NCI-H2196 (cell line): ENCODE data around the gene TPRKB.
"Not testable (repeated sequence)": the region's sequence is repeated elsewhere in the genome, so short reads cannot be mapped to it uniquely, and the experiment has no call there.

Experiments used
- DNase-seq: peaks from one replicate; lab custom pipeline; 2025; ENCODE audit not compliant: unreplicated experiment; lab: John Stamatoyannopoulos, UW

Gene TPRKB

GRCh38 chr2:73740767-73741166 lies 3.6 kb upstream of the TPRKB start:
- no peak for DNase-seq

- no peak for DNase-seq
Measured at GRCh38 chr2:73739101-73739500, 2.0 kb upstream of the TPRKB start.

GRCh38 chr2:73736378-73736777 lies 767 bp downstream of the TPRKB start:
- no peak for DNase-seq

- no peak for DNase-seq
Measured at GRCh38 chr2:73730810-73731209, 6.3 kb downstream of the TPRKB start.

GRCh38 chr2:73728711-73729110 lies 8.4 kb downstream of the TPRKB start:
- no peak for DNase-seq

- DNase-seq, result no peak
Measured at GRCh38 chr2:73728043-73728442, 9.1 kb downstream of the TPRKB start.

GRCh38 chr2:73726657-73727056 lies 10.5 kb downstream of the TPRKB start:
- not testable (repeated sequence) for DNase-seq

GRCh38 chr2:73718851-73719621 lies 18.1 kb downstream of the TPRKB start:
- DNase-seq, result no peak

- DNase-seq, result no peak
Measured at GRCh38 chr2:73718421-73718820, 18.7 kb downstream of the TPRKB start.

- DNase-seq, result not testable (repeated sequence)
Measured at GRCh38 chr2:73717695-73718094, 19.4 kb downstream of the TPRKB start.

GRCh38 chr2:73717251-73717606 lies 19.9 kb downstream of the TPRKB start:
- DNase-seq, result no peak

GRCh38 chr2:73716543-73717250 lies 20.4 kb downstream of the TPRKB start:
- no peak for DNase-seq

GRCh38 chr2:73714091-73714490 lies 23.1 kb downstream of the TPRKB start:
- no peak for DNase-seq

GRCh38 chr2:73708527-73708926 lies 28.6 kb downstream of the TPRKB start:
- no peak for DNase-seq

GRCh38 chr2:73707636-73708035 lies 29.5 kb downstream of the TPRKB start:
- no peak for DNase-seq

GRCh38 chr2:73707058-73707457 lies 30.1 kb downstream of the TPRKB start:
- no peak for DNase-seq

GRCh38 chr2:73705091-73705490 lies 32.1 kb downstream of the TPRKB start:
- DNase-seq, result no peak

GRCh38 chr2:73704285-73704684 lies 32.9 kb downstream of the TPRKB start:
- no peak for DNase-seq

GRCh38 chr2:73703675-73704074 lies 33.5 kb downstream of the TPRKB start:
- DNase-seq, result no peak

GRCh38 chr2:73702852-73703493 lies 34.2 kb downstream of the TPRKB start:
- DNase-seq, result not testable (repeated sequence)

- no peak for DNase-seq
Measured at GRCh38 chr2:73701968-73702665, 35.0 kb downstream of the TPRKB start.

GRCh38 chr2:73701448-73701765 lies 35.7 kb downstream of the TPRKB start:
- DNase-seq, result not testable (repeated sequence)
